Ascending aorta (tissue), 2 donors: Measurements from ENCODE around the gene SNX24. TPM values are rescaled to one million over a fixed set of nuclear protein-coding genes. Genes with fewer than 3 reads are reported as not detected.
"Not testable (repeated sequence)": the region's sequence is repeated elsewhere in the genome, so short reads cannot be mapped to it uniquely, and the experiment has no call there.

ENCODE experiments used
- DNase-seq, 2 donors: peaks; one replicate each; pipeline ENCODE4 v3.0.0-alpha.2; 2019; ENCODE audit warnings: low spot score in 2 of 2
- H3K27ac ChIP-seq, 2 donors: fragments of 200-600 bp; sonication (generic); one replicate each; pipeline ENCODE4 v1.5.1; 2016 to 2017; ENCODE audit warnings: mild to moderate bottlenecking in 1 of 2
- H3K27me3 ChIP-seq: fragments of 200-600 bp; sonication (generic); one replicate; pipeline ENCODE4 v1.5.1; 2017
- H3K36me3 ChIP-seq, 2 donors: fragments of 200-600 bp; sonication (generic); one replicate each; pipeline ENCODE4 v1.5.1; 2016
- H3K4me1 ChIP-seq, 2 donors: fragments of 200-600 bp; sonication (generic); one replicate each; pipeline ENCODE4 v1.5.1; 2016 to 2017; ENCODE audit warnings: mild to moderate bottlenecking in 1 of 2
- H3K4me3 ChIP-seq, 2 donors: fragments of 200-600 bp; sonication (generic); one replicate each; pipeline ENCODE4 v1.5.1; 2016 to 2017; ENCODE audit warnings: mild to moderate bottlenecking in 1 of 2
- H3K9me3 ChIP-seq, 2 donors: fragments of 200-600 bp; sonication (generic); one replicate each; pipeline ENCODE4 v1.5.1; 2016
- intact Hi-C: fragments of 100-400 bp; cut with DNase I; formaldehyde crosslinking; loops from one replicate; pipeline ENCODE4 v1.15.1; 2023
- total RNA-seq: library from RNA; depleted of rRNA; stranded (reverse); fragments of >200 nt; gene quantifications from one replicate; pipeline ENCODE4 v1.1.0, GENCODE V29; 2016
- TF ChIP-seq, protein P1 (sequence below), 3 experiments: fragments of 200-600 bp in 2 of 3; fragments of 450-650 bp in 1 of 3; sonication (generic) in 2 of 3; IDR thresholded peaks; one replicate each; pipeline ENCODE4 v1.5.1; 2016 to 2019; ENCODE audit warnings: antibody characterized with exemption in 3 of 3, mild to moderate bottlenecking in 1 of 3, moderate library complexity in 1 of 3

The SNX24 gene
- total RNA-seq, 1 donor from 2014 or later: 21.1 TPM

DNA sequence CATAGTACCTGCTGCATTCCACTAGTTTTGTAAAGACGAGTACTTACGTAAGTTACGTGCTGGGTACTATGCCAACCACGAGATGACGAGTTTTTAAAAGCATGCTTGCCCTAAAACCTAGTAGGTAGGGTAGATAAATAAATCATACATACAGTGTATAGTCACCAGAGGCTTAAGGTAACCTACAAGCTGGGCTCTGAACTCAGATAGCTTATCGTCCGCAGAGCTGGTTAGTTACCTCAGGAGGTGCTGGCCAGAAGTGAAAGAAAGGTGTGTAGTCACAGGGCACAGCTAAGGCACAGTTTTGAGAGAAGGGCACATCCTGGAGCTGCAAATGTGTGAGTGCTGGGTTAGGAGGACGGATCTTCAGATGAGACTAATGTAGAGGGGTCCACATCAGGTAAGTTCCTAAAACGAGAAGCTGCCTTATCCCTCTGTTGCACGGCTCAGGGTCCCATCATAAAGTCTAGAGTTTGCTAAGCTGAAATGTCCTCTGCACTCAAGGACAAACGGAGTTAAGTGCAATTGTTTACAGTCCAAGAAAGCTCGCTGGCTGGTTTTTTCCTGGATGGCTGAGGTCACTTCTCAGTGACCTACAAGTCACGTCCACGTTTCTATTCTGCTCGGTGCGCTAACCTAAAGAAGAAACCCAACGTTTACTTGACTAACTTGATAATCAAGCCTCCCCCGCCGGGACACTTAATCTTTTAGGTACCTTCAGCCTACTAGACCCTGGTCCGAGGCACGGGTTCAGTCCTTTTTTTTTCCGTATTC is 1.1 kb upstream of the SNX24 start:
- intact Hi-C loops: loop anchor here (10.0 kb wide), 1 partner anchor 330 kb away; no protein-coding TSS in a partner anchor
- Histone ChIP-seq H3K4me1 (peaks cover 8 to 15% of the 10 kb centered on the region in 2 donors), H3K4me3 (peak overlapping the region; percentile 77 to 96), H3K36me3 (no peaks in the 10 kb centered on the region), H3K27me3 (no peaks in the 10 kb centered on the region), H3K27ac (peak overlapping the region; percentile 90 to 91), H3K9me3 (no peaks in the 10 kb centered on the region)
- no peak for DNase-seq
- TF ChIP-seq, protein P1, sequence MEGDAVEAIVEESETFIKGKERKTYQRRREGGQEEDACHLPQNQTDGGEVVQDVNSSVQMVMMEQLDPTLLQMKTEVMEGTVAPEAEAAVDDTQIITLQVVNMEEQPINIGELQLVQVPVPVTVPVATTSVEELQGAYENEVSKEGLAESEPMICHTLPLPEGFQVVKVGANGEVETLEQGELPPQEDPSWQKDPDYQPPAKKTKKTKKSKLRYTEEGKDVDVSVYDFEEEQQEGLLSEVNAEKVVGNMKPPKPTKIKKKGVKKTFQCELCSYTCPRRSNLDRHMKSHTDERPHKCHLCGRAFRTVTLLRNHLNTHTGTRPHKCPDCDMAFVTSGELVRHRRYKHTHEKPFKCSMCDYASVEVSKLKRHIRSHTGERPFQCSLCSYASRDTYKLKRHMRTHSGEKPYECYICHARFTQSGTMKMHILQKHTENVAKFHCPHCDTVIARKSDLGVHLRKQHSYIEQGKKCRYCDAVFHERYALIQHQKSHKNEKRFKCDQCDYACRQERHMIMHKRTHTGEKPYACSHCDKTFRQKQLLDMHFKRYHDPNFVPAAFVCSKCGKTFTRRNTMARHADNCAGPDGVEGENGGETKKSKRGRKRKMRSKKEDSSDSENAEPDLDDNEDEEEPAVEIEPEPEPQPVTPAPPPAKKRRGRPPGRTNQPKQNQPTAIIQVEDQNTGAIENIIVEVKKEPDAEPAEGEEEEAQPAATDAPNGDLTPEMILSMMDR (IDR thresholded peaks at IDR 0.05): no peak

DNA sequence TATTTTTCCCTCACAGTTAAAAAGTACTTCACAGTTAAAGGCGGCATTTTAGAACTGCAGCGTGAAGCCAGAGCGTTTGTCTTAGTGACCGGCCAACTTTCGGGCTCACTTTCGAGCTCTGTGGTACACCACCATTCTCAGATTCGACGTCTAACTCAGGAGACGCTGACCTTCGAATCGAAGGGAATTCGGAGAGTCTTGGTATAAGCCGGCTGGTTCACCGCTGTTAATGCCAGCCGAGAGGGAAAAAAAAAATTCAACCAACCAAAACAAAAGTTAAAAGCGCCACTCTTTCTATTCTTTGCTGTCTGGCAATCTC is 544 bp upstream of the SNX24 start:
- Histone ChIP-seq H3K27me3 (no peaks in the 10 kb centered on the region), H3K27ac (peak overlapping the region; percentile 90 to 91), H3K9me3 (no peaks in the 10 kb centered on the region), H3K36me3 (no peaks in the 10 kb centered on the region), H3K4me1 (peaks cover 8 to 15% of the 10 kb centered on the region in 2 donors), H3K4me3 (peak overlapping the region; percentile 77 to 96)
- intact Hi-C loops: loop anchor here (1.0 to 10.0 kb wide), 8 partner anchors 62 to 667 kb away; partner anchors contain the start of genes CSNK1G3, PPIC and PRDM6
- TF ChIP-seq, protein P1 (IDR thresholded peaks at IDR 0.05): no peak
- DNase-seq: no peak

DNA sequence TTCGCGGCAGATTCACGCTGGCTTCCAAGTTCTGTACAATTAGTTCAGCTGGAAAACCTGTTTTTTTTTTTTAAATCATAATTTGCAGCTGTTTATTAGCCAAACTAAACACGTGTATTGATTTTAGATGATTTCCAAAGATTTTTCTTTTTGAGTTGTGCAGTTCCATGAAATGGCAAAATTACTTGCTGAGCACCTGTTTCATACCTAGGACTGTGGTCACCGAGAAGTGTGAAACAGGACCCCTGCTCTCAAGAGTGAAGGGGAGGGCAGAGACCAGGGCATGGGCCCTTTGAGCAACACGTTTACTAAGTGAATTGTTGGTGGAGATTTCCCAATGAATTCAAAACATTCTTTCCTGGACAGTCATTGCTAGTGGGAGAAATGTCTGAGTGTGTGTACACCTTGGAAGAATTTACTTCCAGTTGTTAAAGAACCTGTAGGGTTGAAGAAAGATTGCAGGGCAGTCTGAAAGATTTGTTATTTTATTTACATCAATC is 688 bp downstream of the SNX24 start:
- Histone ChIP-seq H3K27me3 (no peaks in the 10 kb centered on the region), H3K36me3 (no peaks in the 10 kb centered on the region), H3K9me3 (no peaks in the 10 kb centered on the region), H3K4me3 (peak overlapping the region; percentile 77 to 96), H3K4me1 (peaks cover 8 to 15% of the 10 kb centered on the region in 2 donors), H3K27ac (peak overlapping the region; percentile 90 to 91)
- TF ChIP-seq, protein P1 (IDR thresholded peaks at IDR 0.05): no peak
- no peak for DNase-seq
- intact Hi-C loops: loop anchor here (5.0 to 10.0 kb wide), 7 partner anchors 61 to 666 kb away; partner anchors contain the start of genes CSNK1G3, PPIC and PRDM6

DNA sequence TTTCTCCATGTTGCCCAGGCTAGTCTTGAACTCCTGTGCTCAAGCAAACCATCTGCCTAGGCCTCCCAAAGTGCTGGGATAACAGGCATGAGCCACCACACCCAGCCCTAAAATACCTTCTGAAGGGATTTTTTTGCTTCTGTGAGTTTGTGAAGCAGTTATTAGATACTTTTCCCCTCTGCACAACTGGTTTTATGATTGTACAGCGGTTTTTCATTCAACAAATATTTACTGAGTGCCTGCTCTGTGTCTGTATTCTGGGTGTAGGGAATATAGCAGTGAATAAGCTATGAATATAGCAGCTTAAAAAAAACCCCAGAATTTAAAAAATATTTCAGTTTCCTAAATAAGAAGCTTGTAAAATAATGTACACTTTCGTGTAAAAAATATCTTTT is 2.3 kb downstream of the SNX24 start:
- Histone ChIP-seq H3K4me1 (peaks cover 8 to 15% of the 10 kb centered on the region in 2 donors), H3K27ac (no peak overlapping the region), H3K9me3 (no peaks in the 10 kb centered on the region), H3K36me3 (no peaks in the 10 kb centered on the region), H3K4me3 (no peak overlapping the region), H3K27me3 (no peaks in the 10 kb centered on the region)
- intact Hi-C loops: loop anchor here (5.0 to 10.0 kb wide), 7 partner anchors 60 to 665 kb away; partner anchors contain the start of genes CSNK1G3, PPIC and PRDM6
- DNase-seq: no peak
- TF ChIP-seq, protein P1 (IDR thresholded peaks at IDR 0.05): no peak

DNA sequence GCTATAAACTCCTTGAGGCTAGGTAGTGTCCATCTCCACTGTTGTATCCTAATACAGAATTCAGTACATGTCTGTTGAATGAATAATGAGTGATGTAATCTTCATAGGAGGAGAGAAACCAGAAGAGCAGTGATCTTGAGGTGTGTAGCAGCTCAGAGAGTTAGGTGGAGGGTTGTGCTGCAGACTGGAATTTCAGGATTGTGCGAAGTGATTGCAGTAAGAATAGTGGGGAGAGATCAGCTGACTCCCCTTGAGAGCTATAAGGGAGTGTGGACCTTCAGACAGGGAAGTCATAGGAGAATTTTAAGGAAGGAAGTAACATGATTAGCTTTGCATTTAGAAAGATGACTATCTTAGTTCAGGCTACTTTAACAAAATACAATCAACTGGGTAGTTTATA is 4.4 kb downstream of the SNX24 start:
- Histone ChIP-seq H3K9me3 (no peaks in the 10 kb centered on the region), H3K27me3 (no peaks in the 10 kb centered on the region), H3K27ac (no peak overlapping the region), H3K36me3 (no peaks in the 10 kb centered on the region), H3K4me1 (peaks cover 3 to 9% of the 10 kb centered on the region in 2 donors), H3K4me3 (no peak overlapping the region)
- TF ChIP-seq, protein P1 (IDR thresholded peaks at IDR 0.05): no peak
- DNase-seq: no peak
- intact Hi-C loops: loop anchor here (5.0 to 10.0 kb wide), 7 partner anchors 58 to 663 kb away; partner anchors contain the start of genes CSNK1G3, PPIC and PRDM6

DNA sequence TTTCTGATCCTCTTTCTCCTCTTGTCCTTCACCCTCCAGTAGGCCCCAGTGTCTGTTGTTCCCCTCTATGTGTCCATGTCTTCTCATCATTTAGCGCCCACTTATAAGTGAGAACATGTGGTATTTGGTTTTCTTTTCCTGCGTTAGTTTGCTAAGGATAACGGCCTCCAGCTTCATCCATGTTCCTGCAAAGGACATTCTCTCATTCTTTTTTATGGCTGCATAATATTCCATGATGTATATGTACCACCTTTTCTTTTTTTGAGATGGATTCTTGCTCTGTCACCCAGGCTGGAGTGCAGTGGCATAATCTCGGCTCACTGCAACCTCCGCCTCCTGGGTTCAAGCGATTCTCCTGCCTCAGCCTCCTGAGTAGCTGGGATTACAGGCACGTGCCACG is 12.1 kb downstream of the SNX24 start:
- intact Hi-C loops: not testable (repeated sequence)

More for the DNA sequence above, 12.1 kb downstream of the SNX24 start:
- H3K4me3 ChIP-seq, H3K4me1 ChIP-seq, H3K36me3 ChIP-seq, H3K9me3 ChIP-seq, H3K27ac ChIP-seq, DNase-seq, H3K27me3 ChIP-seq: not testable (repeated sequence)
